ENCODE data around the gene NEU2.
A peak's percentile ranks its signal among the peaks of the same experiment; 100 is the strongest.

NEU2 gene

GRCh38 chr2:233032551-233033320, at the start of gene NEU2:
TSS of gene NEU2 (plus strand) at chr2:233032672. CDS start at chr2:233032672, 0 bp downstream.
- DNase-seq, result no peak

GRCh38 chr2:232982926-232983668, 49.4 kb upstream of the NEU2 start:
- peak; percentile 29 for DNase-seq

GRCh38 chr2:232983669-232984140, 48.8 kb upstream of the NEU2 start:
- DNase-seq, result no peak

GRCh38 chr2:232984451-232985207, 47.8 kb upstream of the NEU2 start:
- peak; percentile 41 for DNase-seq

GRCh38 chr2:232986155-232986554, 46.3 kb upstream of the NEU2 start:
- DNase-seq, result no peak

- no peak for DNase-seq
These were observed 39.1 kb upstream of the NEU2 start for GRCh38 chr2:232993231-232993821.

- DNase-seq, result no peak
These were observed 38.0 kb upstream of the NEU2 start for GRCh38 chr2:232994446-232994845.

GRCh38 chr2:232997749-232998665, 34.5 kb upstream of the NEU2 start:
- DNase-seq, result no peak

GRCh38 chr2:232998666-232998985, 33.8 kb upstream of the NEU2 start:
- no peak for DNase-seq

GRCh38 chr2:232999354-232999753, 33.1 kb upstream of the NEU2 start:
- DNase-seq, result no peak

GRCh38 chr2:233000886-233001750, 31.4 kb upstream of the NEU2 start:
- no peak for DNase-seq

GRCh38 chr2:233002829-233003657, 29.4 kb upstream of the NEU2 start:
- no peak for DNase-seq

- no peak for DNase-seq
These were observed 28.6 kb upstream of the NEU2 start for GRCh38 chr2:233003658-233004555.

- no peak for DNase-seq
These were observed 27.4 kb upstream of the NEU2 start for GRCh38 chr2:233005096-233005495.

GRCh38 chr2:233006648-233007047, 25.8 kb upstream of the NEU2 start:
- DNase-seq, result no peak

GRCh38 chr2:233007270-233007669, 25.2 kb upstream of the NEU2 start:
- DNase-seq, result no peak

- DNase-seq, result no peak
These were observed 24.7 kb upstream of the NEU2 start for GRCh38 chr2:233007739-233008138.

- DNase-seq, result no peak
These were observed 22.8 kb upstream of the NEU2 start for GRCh38 chr2:233009661-233010060.
